Dendritic cell treated with granulocyte-macrophage colony-stimulating factor and Interleukin-4, amounts not matched to agents 40 ng/mL and 50 ng/mL, for 4 days (primary cell): ENCODE results near the gene GNG4.
"Not testable (repeated sequence)": the region's sequence is repeated elsewhere in the genome, so short reads cannot be mapped to it uniquely, and the experiment has no call there.

ENCODE experiments used
- H3K27ac Mint-ChIP-seq: one replicate; pipeline ENCODE4 v1.8.0; 2022; ENCODE audit warnings: mild to moderate bottlenecking, mixed read lengths
- H3K27me3 Mint-ChIP-seq: one replicate; pipeline ENCODE4 v1.8.0; 2022; ENCODE audit warnings: mild to moderate bottlenecking, mixed read lengths
- H3K36me3 Mint-ChIP-seq: one replicate; pipeline ENCODE4 v1.8.0; 2022; ENCODE audit warnings: low read depth, mixed read lengths
- H3K4me1 Mint-ChIP-seq: one replicate; pipeline ENCODE4 v1.8.0; 2022; ENCODE audit warnings: low read depth, mixed read lengths
- H3K4me3 Mint-ChIP-seq: one replicate; pipeline ENCODE4 v1.8.0; 2022; ENCODE audit warnings: mild to moderate bottlenecking, moderate library complexity, mixed read lengths
- H3K9me3 Mint-ChIP-seq: one replicate; pipeline ENCODE4 v1.8.0; 2022; ENCODE audit warnings: mixed read lengths
- intact Hi-C: fragments of 100-400 bp; cut with micrococcal nuclease; formaldehyde crosslinking; loops from one replicate; pipeline ENCODE4 v1.15.0; 2022

GNG4 gene

DNA sequence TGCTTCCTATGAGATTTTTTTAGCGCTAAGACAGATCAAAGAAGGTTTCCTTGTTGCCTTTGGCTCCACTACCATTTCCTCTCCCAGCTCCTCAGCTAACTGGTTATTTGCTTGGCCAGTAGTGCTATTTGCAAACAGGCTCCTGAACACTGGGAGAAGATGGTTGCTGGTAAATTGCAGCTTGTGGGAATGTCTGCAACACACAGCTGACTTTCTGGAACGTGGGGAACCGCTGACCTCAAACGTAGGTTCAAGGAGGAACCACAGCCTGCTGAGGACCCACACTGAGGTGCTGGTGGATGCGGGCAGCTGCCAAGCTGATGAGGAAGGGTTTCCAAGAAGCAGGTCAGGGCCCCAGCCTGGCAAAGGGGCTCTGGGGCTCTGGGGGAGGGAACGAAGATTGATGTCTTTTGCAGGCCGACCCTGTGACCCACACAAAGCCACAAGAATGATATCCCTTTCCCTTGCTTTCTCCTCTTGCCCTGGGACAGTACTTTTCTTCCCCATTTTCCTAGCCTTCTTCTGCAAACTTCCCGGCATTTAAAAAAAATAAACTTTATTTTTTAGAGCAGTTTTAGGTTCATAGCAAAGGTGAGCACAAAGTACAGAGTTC, 24.8 kb downstream of the GNG4 start:
- peaks cover 19% of the 10 kb centered on the region for H3K27me3 Mint-ChIP-seq
- no peaks in the 10 kb centered on the region for H3K4me1 Mint-ChIP-seq
- H3K27ac Mint-ChIP-seq: no peak overlapping the region
- H3K4me3 Mint-ChIP-seq: no peak overlapping the region
- intact Hi-C loops: no loop called here
- no peaks in the 10 kb centered on the region for H3K36me3 Mint-ChIP-seq
- no peaks in the 10 kb centered on the region for H3K9me3 Mint-ChIP-seq

DNA sequence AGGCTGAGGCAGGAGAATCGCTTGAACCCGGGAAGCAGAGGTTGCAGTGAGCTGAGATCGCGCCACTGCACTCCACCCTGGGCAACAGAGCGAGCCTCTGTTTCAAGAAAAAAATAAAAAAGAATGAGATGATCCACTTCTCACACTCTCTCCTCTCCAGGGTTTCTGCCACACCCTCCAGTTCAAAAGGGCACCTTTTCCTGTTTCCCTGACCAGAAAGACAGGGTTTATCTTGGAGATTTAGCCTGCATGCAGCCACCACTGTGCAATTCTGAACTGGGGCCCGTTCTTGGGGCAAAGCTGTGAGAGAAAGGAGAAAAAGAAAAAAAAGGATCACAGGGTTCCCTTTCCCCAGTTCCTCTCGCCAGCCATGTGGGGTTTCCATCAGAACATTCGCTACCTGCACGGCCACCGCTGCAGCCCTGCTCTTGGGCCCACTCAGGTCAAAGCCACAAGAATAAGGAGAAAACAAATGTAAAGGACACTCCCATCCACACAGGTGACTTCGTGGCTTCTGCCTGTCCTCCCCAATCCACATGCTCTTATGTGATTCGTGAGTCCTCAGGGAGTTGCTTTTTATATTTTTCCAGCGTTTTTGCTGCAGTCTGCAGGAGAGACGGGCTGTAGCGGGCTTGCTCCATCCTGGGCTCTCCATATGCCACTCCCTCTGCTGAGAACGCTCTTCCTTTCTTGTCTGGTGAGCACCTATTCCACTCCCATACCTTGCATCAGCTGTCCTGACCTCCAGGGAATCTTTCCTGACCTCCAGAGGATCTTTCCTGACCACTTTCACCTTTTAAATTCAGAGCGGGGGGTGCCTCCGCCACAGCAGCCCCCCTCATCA, 26.4 kb downstream of the GNG4 start:
- Mint-ChIP-seq H3K4me3 (no peak overlapping the region), H3K4me1 (no peaks in the 10 kb centered on the region), H3K27me3 (peaks cover 19% of the 10 kb centered on the region), H3K36me3 (no peaks in the 10 kb centered on the region), H3K9me3 (no peaks in the 10 kb centered on the region), H3K27ac (no peak overlapping the region)
- intact Hi-C loops: no loop called here

DNA sequence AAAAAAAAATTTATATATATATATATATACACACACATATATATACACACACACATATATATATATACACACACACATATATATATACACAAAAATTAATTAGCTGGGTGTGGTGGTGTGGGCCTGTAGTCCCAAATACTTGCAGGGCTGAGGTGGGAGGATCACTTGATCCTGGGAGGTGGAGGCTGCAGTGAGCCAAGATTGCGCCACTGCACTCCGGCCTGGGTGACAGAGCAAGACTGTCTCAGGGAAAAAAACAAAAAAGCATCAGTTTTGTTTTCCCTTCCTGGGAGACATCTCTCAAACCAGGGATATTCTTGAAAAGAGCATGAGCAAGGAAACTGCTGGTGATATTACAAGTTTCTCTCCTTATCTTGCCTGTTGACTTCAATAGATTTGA, 30.4 kb downstream of the GNG4 start:
- H3K27me3 Mint-ChIP-seq, H3K4me3 Mint-ChIP-seq, intact Hi-C loops, H3K36me3 Mint-ChIP-seq, H3K4me1 Mint-ChIP-seq, H3K27ac Mint-ChIP-seq, H3K9me3 Mint-ChIP-seq: not testable (repeated sequence)

DNA sequence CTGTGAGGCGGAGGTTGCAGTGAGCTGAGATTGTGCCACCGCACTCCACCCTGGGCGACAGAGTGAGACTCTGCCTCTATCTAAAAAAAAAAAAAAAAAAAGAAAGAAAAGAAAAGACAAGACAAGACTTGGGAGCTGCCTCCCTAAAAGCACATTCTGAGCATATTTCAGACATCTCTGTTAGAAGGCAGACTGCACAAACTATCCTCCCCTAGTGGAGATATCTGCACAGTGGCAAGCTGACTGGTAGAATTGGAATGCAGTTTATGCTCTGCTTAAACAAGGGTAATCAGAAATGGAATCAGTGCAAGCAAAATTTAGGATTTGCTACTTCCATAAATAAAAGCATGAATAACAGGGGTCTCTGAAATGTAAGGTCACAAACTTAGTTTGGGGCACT, 31.8 kb downstream of the GNG4 start:
- Mint-ChIP-seq H3K4me3 (no peak overlapping the region), H3K9me3 (no peaks in the 10 kb centered on the region), H3K36me3 (no peaks in the 10 kb centered on the region), H3K27me3 (no peaks in the 10 kb centered on the region), H3K27ac (no peak overlapping the region), H3K4me1 (no peaks in the 10 kb centered on the region)
- intact Hi-C loops: no loop called here

DNA sequence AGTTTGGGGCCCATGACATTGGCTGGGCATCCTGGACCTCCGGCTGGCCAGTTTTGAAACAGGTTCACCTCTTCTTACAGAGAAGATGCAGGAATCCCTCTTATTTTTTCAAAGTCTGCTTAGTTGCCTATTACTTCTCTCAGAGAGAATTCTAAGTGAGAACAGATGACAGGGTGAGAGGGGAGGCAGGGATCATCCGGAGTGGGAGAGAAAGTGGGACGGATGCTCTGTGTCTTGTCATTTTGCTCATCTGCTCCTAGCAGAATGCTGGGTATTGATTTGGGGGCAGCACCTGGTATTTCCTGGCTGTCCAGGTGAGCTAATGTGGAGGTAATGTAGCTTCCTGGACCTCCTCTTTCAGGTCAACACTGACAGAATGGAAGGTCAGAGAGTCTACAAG, 32.4 kb downstream of the GNG4 start:
- Mint-ChIP-seq H3K27ac (no peak overlapping the region), H3K4me3 (no peak overlapping the region), H3K36me3 (no peaks in the 10 kb centered on the region), H3K9me3 (no peaks in the 10 kb centered on the region), H3K27me3 (no peaks in the 10 kb centered on the region), H3K4me1 (no peaks in the 10 kb centered on the region)
- intact Hi-C loops: no loop called here

DNA sequence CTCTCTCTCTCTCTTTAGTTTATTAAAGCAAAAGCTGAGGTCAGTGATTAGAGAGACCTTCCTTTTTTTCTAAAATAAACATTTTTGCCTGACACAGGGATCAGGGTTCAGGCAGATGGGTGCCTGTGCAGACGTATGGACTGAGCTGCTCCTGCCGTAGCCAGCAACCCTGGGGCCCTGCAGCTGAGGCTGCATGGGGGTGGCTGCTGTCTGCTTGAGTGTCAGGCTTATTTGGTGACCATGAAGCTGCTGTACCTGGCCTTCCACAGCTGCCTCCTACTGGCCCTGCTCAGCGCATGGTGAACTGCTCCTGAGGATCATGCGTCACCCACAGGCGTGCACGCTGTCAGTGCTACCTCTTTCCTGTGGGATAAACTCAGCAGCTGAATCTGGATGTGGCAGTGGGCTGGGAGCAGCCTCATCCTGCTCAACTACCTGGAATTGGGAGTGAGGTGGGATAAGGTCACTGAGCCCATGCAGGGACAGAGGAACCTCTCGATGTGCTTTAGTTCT, 35.1 kb downstream of the GNG4 start:
- no peak overlapping the region for H3K4me3 Mint-ChIP-seq
- H3K9me3 Mint-ChIP-seq: no peaks in the 10 kb centered on the region
- H3K27ac Mint-ChIP-seq: no peak overlapping the region
- H3K27me3 Mint-ChIP-seq: no peaks in the 10 kb centered on the region
- intact Hi-C loops: no loop called here
- H3K36me3 Mint-ChIP-seq: no peaks in the 10 kb centered on the region
- H3K4me1 Mint-ChIP-seq: no peaks in the 10 kb centered on the region

DNA sequence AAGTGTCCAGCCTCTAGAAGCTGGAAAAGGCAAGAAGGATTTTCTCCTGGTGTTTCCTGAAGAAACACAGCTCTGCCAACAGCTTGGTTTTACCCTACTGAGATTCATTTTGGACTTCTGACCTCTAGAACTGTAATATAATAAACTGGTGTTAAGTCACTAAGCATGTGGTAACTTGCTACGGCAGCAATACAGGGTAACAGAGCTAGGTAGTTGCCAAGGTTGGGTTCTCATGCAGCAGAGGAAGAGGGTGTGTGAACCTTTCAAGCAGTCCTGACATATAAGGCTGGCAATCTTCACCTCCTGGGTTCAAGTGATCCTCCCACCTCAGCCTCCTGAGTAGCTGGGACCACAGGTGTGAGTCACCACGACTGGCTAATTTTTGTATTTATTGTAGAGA, 36.0 kb downstream of the GNG4 start:
- Mint-ChIP-seq H3K36me3 (no peaks in the 10 kb centered on the region), H3K9me3 (no peaks in the 10 kb centered on the region)
- intact Hi-C loops: no loop called here

DNA sequence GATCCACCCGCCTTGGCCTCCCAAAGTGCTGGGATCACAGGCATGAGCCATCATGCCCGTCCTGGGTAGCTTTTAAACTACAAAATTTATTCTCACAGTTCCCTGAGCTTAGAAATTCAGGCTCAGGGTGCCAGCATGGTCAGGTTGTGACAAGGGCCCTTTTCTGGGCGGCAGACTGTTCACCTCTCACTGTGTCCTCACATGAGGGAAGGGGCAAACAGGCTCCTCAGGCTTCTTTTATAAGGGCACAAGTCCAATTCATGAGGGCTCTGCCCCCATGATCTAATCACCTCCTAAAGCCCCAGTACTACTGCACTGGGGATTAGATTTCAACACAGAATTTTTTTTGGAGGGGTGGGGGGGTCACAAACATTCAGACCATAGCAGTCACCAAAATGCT, 36.8 kb downstream of the GNG4 start:
- intact Hi-C loops: no loop called here
- Mint-ChIP-seq H3K4me3 (no peak overlapping the region), H3K27me3 (no peaks in the 10 kb centered on the region), H3K9me3 (no peaks in the 10 kb centered on the region), H3K27ac (no peak overlapping the region), H3K36me3 (no peaks in the 10 kb centered on the region), H3K4me1 (no peaks in the 10 kb centered on the region)

More for the DNA sequence above, 36.0 kb downstream of the GNG4 start:
- Mint-ChIP-seq H3K4me1 (no peaks in the 10 kb centered on the region), H3K4me3 (no peak overlapping the region), H3K27ac (no peak overlapping the region), H3K27me3 (no peaks in the 10 kb centered on the region)

DNA sequence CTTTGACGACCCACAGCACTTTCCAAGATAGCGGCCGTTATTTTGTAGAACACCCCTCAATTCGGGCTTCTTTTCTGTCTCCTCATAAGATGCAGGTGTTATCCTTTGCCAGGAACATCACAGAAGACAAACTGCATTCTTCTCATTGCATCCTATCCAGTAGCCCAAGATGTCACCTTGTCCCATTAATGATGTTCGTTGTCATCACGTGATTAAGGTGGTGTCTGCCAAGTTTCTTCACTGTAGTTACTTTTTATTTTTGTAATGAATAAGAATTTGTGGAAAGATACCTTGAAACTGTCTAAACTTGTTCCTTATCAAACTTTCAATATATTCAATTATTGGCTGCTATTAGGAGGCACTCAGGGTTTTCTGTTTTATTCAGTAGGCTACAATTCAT, 39.4 kb downstream of the GNG4 start:
- Mint-ChIP-seq H3K4me3 (no peak overlapping the region), H3K27me3 (peaks cover 1% of the 10 kb centered on the region), H3K9me3 (no peaks in the 10 kb centered on the region), H3K36me3 (no peaks in the 10 kb centered on the region), H3K27ac (no peak overlapping the region), H3K4me1 (no peaks in the 10 kb centered on the region)
- intact Hi-C loops: no loop called here

DNA sequence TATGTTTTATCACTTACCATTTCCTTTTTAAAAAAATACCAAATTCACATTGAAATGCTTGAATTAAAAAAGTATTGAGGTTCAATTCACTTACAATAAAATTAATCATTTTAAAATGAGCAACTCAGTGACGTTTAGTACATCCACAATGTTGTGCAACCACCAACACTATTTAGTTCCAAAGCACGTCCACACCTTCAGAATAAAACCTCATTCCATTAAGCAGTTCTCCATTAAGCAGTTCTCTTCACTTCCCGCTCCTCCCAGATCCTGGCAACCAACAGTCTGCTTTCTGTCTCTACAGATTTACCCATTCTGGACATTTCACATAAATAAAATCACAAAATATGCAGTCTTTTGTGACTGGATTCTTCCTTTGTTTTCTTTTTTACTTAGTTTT, 41.3 kb downstream of the GNG4 start:
- intact Hi-C loops: loop anchor here (10.0 kb wide), 1 partner anchor 93 kb away; no protein-coding TSS in a partner anchor
- Mint-ChIP-seq H3K9me3 (no peaks in the 10 kb centered on the region), H3K27ac (no peak overlapping the region), H3K27me3 (peaks cover 1% of the 10 kb centered on the region), H3K4me3 (no peak overlapping the region), H3K4me1 (no peaks in the 10 kb centered on the region), H3K36me3 (no peaks in the 10 kb centered on the region)

DNA sequence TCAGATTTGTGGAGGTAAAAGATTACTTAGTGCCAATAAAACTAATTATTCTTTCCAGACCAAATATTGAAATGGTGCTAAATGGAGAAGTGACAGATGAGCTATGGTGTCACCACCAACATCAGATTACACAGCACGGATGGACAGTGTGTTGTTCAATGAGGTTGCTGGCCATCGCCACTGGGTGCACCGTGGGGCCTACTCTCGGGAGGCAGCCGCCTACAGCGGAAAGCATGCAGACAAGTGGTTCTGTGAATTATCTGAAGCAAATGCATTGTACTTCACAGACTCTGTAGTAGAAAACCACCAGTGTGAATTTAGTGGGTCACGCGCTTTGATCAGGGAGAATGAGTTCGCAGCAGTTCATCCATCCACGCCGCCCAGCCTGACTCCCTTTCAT, 42.3 kb downstream of the GNG4 start:
- Mint-ChIP-seq H3K27ac (no peak overlapping the region), H3K27me3 (peaks cover 1% of the 10 kb centered on the region), H3K9me3 (no peaks in the 10 kb centered on the region), H3K4me1 (no peaks in the 10 kb centered on the region), H3K36me3 (no peaks in the 10 kb centered on the region), H3K4me3 (no peak overlapping the region)
- intact Hi-C loops: loop anchor here (10.0 kb wide), 1 partner anchor 92 kb away; no protein-coding TSS in a partner anchor

DNA sequence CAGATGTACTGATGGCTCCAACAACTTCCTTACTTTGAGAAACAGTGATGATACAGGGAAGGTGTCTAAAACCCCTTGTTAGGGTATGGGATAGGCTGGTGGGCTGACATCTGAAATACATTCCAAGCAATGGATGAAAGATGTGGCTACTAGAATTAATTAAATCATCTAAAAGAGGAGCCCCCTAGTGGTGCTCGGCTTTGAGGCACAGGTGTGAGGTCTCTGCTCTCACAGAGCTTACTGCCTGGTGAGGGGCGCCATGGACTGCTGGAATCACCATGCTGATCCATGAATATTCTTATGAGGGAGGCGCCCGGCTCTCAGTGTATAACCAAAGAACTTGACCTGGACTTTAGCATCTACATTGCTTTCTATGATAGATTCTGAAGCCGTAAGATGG, 48.5 kb downstream of the GNG4 start:
- H3K27ac Mint-ChIP-seq: no peak overlapping the region
- H3K36me3 Mint-ChIP-seq: no peaks in the 10 kb centered on the region
- intact Hi-C loops: loop anchor here (10.0 kb wide), 1 partner anchor 86 kb away; no protein-coding TSS in a partner anchor
- H3K4me1 Mint-ChIP-seq: no peaks in the 10 kb centered on the region
- H3K27me3 Mint-ChIP-seq: peaks cover 3% of the 10 kb centered on the region
- H3K4me3 Mint-ChIP-seq: no peak overlapping the region
- H3K9me3 Mint-ChIP-seq: no peaks in the 10 kb centered on the region

DNA sequence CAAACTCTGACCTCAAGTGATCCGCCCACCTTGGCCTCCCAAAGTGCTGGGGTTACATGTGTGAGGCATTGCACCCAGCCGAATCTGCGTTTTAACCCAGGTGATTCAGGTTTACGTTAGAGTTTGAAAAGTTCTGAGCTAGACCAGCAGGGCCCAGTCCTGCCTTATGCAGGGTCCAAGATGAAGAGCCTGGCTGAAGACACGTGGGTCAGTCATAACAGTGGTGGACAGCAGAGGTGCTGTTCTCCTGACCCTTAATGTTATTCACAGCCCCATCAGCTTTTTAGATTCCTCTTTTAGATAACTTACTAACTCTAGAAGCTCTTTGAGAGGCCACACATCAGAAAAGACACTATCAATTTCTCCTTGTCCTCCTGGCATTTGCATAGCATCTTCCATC, 50.0 kb downstream of the GNG4 start:
- intact Hi-C loops: no loop called here
- Mint-ChIP-seq H3K36me3 (no peaks in the 10 kb centered on the region), H3K27ac (no peak overlapping the region), H3K9me3 (no peaks in the 10 kb centered on the region), H3K4me3 (no peak overlapping the region), H3K27me3 (peaks cover 3% of the 10 kb centered on the region), H3K4me1 (no peaks in the 10 kb centered on the region)

DNA sequence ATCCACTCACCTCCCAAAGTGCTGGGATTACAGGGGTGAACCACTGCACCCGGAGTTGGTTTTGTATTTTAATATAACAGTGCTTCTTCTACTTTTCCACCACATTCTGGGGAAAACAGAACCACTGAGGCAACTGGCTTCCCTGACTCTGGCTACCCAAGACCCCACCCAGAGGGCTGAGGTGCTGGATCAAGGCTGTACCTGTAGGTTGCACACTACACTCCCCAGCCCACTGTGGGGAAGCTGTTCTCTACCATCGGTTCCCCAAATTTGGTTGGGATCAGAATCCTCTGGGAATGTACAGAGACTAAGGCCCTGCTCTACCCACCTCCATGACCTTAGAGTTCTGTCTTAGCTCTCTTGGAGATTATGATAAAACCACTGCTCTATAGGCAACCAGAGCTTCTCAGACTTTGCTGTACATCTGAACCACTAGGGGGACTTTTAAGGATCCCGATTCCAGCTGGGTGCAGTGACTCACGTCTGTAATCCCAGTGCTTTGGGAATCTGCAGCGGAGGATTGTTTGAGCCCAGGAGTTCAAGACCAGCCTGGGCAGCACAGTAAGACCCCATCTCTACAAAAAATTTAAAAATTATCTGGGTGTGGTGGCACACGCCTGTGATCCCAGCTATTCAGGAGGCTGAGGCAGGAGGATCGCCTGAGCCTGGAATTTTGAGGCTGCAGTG, 51.6 kb downstream of the GNG4 start:
- no peak overlapping the region for H3K4me3 Mint-ChIP-seq
- intact Hi-C loops: no loop called here
- H3K9me3 Mint-ChIP-seq: no peaks in the 10 kb centered on the region
- H3K27ac Mint-ChIP-seq: no peak overlapping the region
- H3K27me3 Mint-ChIP-seq: peaks cover 14% of the 10 kb centered on the region
- peaks cover 5% of the 10 kb centered on the region for H3K4me1 Mint-ChIP-seq
- no peaks in the 10 kb centered on the region for H3K36me3 Mint-ChIP-seq
